Parathyroid adenoma (tissue), 2 donors: ENCODE results near the gene FXYD2.

Experiments
- H2AFZ ChIP-seq: fragments of 300-600 bp; sonication (generic); one replicate; pipeline ENCODE4 v1.7.0; 2017; ENCODE audit warnings: antibody characterized with exemption, mild to moderate bottlenecking
- H3K27ac ChIP-seq: fragments of 300-600 bp; sonication (generic); one replicate; pipeline ENCODE4 v1.7.0; 2017
- H3K27me3 ChIP-seq: fragments of 300-600 bp; sonication (generic); one replicate; pipeline ENCODE4 v1.7.0; 2017; ENCODE audit warnings: low read length; ENCODE audit not compliant: control insufficient read depth, insufficient read depth
- H3K36me3 ChIP-seq: fragments of 300-600 bp; sonication (generic); one replicate; pipeline ENCODE4 v1.7.0; 2017; ENCODE audit warnings: low read length; ENCODE audit not compliant: control insufficient read depth, insufficient read depth
- H3K4me1 ChIP-seq: fragments of 300-600 bp; sonication (generic); one replicate; pipeline ENCODE4 v1.7.0; 2017; ENCODE audit warnings: control low read depth
- H3K4me2 ChIP-seq: fragments of 300-600 bp; sonication (generic); one replicate; pipeline ENCODE4 v1.7.0; 2017; ENCODE audit warnings: low read length
- H3K4me3 ChIP-seq: fragments of 300-600 bp; sonication (generic); one replicate; pipeline ENCODE4 v1.7.0; 2017; ENCODE audit warnings: low read depth, low read length
- H3K79me2 ChIP-seq: fragments of 300-600 bp; sonication (generic); one replicate; pipeline ENCODE4 v1.7.0; 2017; ENCODE audit warnings: control low read depth
- H3K9ac ChIP-seq: fragments of 300-600 bp; sonication (generic); one replicate; pipeline ENCODE4 v1.7.0; 2017; ENCODE audit warnings: mild to moderate bottlenecking
- H3K9me3 ChIP-seq: fragments of 300-600 bp; sonication (generic); one replicate; pipeline ENCODE4 v1.7.0; 2017; ENCODE audit warnings: low read length; ENCODE audit not compliant: control insufficient read depth
- TF ChIP-seq, protein P1 (sequence below): fragments of 300-600 bp; sonication (generic); IDR thresholded peaks from one replicate; pipeline ENCODE4 v1.7.0; 2017; ENCODE audit warnings: antibody characterized with exemption, mild to moderate bottlenecking
- donor health status: primary hyperparathyroidism.

FXYD2 gene

DNA sequence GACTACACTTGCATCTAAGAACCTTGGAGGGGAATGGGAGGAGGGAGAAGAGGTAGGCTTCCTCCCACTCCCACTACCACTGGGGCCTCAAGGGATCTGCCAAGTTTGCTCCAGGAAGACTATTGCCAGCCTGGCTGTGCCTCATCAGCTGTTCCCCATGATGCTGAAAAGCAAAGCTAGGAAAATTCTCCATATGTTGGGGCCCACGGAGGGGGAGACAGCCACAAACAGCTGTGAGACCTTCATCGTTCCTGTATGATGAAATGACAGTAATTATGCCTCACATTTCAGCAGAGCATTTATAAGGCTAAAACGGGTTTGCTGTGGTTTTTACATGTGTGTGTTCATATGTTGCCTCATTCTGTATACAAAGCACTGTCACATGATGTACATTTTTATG lies 34.3 kb downstream of the FXYD2 start:
- Histone ChIP-seq H3K4me1 (no peaks in the 10 kb centered on the region), H3K9me3 (no peaks in the 10 kb centered on the region), H2AFZ (no peak overlapping the region), H3K79me2 (no peaks in the 10 kb centered on the region), H3K4me2 (no peak overlapping the region), H3K4me3 (no peak overlapping the region), H3K9ac (no peak overlapping the region), H3K27me3 (no peaks in the 10 kb centered on the region), H3K36me3 (no peaks in the 10 kb centered on the region), H3K27ac (no peak overlapping the region)
- TF ChIP-seq, protein P1, sequence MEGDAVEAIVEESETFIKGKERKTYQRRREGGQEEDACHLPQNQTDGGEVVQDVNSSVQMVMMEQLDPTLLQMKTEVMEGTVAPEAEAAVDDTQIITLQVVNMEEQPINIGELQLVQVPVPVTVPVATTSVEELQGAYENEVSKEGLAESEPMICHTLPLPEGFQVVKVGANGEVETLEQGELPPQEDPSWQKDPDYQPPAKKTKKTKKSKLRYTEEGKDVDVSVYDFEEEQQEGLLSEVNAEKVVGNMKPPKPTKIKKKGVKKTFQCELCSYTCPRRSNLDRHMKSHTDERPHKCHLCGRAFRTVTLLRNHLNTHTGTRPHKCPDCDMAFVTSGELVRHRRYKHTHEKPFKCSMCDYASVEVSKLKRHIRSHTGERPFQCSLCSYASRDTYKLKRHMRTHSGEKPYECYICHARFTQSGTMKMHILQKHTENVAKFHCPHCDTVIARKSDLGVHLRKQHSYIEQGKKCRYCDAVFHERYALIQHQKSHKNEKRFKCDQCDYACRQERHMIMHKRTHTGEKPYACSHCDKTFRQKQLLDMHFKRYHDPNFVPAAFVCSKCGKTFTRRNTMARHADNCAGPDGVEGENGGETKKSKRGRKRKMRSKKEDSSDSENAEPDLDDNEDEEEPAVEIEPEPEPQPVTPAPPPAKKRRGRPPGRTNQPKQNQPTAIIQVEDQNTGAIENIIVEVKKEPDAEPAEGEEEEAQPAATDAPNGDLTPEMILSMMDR = no peak

- no peak overlapping the region for H3K9ac ChIP-seq
- H3K9me3 ChIP-seq = no peaks in the 10 kb centered on the region
- no peak overlapping the region for H2AFZ ChIP-seq
- no peak overlapping the region for H3K4me2 ChIP-seq
- no peaks in the 10 kb centered on the region for H3K79me2 ChIP-seq
- H3K4me3 ChIP-seq = no peak overlapping the region
- H3K36me3 ChIP-seq = no peaks in the 10 kb centered on the region
- no peaks in the 10 kb centered on the region for H3K27me3 ChIP-seq
- no peaks in the 10 kb centered on the region for H3K4me1 ChIP-seq
- TF ChIP-seq, protein P1 = no peak
- no peak overlapping the region for H3K27ac ChIP-seq
Measured at GRCh38 chr11:117789241-117789640, 35.3 kb downstream of the FXYD2 start.

DNA sequence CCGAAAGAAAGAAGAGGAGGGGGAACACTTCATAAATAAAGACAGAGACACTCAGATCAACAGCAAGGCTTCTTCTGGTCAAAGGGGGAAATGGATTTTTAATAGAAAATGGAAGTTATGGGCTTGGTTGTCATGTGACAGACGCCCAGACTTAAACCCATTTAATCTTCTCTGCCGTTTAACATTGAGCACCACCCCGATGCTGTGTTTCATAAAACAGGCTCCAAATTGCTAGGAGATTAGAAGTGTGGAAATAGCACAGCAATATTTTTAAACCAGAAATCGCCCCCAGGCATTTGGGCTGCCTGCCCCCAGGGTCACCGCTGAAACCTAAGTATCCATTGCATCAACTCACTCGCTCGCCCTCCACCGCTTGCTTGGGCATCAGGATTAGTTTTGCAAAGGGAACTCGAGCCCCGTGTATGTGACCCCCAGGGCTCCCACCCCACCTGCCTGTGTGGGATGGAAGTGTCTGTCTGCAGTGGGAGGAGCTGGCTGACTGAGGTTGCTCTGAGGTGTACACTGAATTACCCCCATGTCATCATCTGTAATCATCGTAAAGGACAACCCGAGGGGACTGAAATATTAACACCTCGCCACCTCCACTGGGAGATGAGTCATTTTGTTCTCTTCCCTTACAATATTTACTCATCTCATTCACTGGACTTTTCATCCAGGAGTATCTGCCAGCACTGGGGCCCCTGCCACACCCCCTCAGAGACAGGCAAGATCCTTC lies 38.2 kb downstream of the FXYD2 start:
- H3K4me3 ChIP-seq = no peak overlapping the region
- H3K27me3 ChIP-seq = no peaks in the 10 kb centered on the region
- no peak overlapping the region for H3K4me2 ChIP-seq
- no peaks in the 10 kb centered on the region for H3K79me2 ChIP-seq
- H3K4me1 ChIP-seq = no peaks in the 10 kb centered on the region
- H3K27ac ChIP-seq = no peak overlapping the region
- TF ChIP-seq, protein P1 = no peak
- no peak overlapping the region for H2AFZ ChIP-seq
- H3K9ac ChIP-seq = no peak overlapping the region
- H3K36me3 ChIP-seq = no peaks in the 10 kb centered on the region
- no peaks in the 10 kb centered on the region for H3K9me3 ChIP-seq

- H3K9me3 ChIP-seq = no peaks in the 10 kb centered on the region
- H3K27me3 ChIP-seq = no peaks in the 10 kb centered on the region
- no peaks in the 10 kb centered on the region for H3K4me1 ChIP-seq
- no peak overlapping the region for H3K9ac ChIP-seq
- H3K79me2 ChIP-seq = no peaks in the 10 kb centered on the region
- no peaks in the 10 kb centered on the region for H3K36me3 ChIP-seq
- no peak overlapping the region for H2AFZ ChIP-seq
- no peak overlapping the region for H3K4me2 ChIP-seq
- no peak overlapping the region for H3K4me3 ChIP-seq
- TF ChIP-seq, protein P1 = no peak
- H3K27ac ChIP-seq = no peak overlapping the region
Measured at GRCh38 chr11:117782101-117782500, 42.4 kb downstream of the FXYD2 start.

GRCh38 chr11:117781627-117782026 lies 42.9 kb downstream of the FXYD2 start:
- Histone ChIP-seq H3K79me2 (no peaks in the 10 kb centered on the region), H3K9me3 (no peaks in the 10 kb centered on the region), H3K27ac (no peak overlapping the region), H3K4me1 (no peaks in the 10 kb centered on the region), H3K27me3 (no peaks in the 10 kb centered on the region), H3K4me3 (no peak overlapping the region), H2AFZ (no peak overlapping the region), H3K36me3 (no peaks in the 10 kb centered on the region), H3K4me2 (no peak overlapping the region), H3K9ac (no peak overlapping the region)
- TF ChIP-seq, protein P1 = no peak
